WTC11 (cell line): ENCODE measurements around the gene DRD1. TPM values are rescaled to one million over a fixed set of nuclear protein-coding genes. Genes with fewer than 3 reads are reported as not detected.

Source experiments
- ATAC-seq: fragments of 200-7000 bp; cut with Tn5 transposase; 2 replicates; pipeline ENCODE4 v1.10.0; 2021; ENCODE audit warnings: mild to moderate bottlenecking, moderate library complexity
- CTCF ChIA-PET: fragments of 300-600 bp; sonication (Branson Sonifier 250); formaldehyde crosslinking; loops from one replicate; lab custom pipeline; 2021; ENCODE audit warnings: antibody characterized with exemption; lab: Charles Lee
- POLR2A ChIA-PET: fragments of 350-600 bp; sonication (Branson Sonifier 250); formaldehyde crosslinking; loops from one replicate; lab custom pipeline; 2021; ENCODE audit warnings: antibody characterized with exemption; lab: Charles Lee
- DNase-seq: peaks from one replicate; pipeline ENCODE4 v3.0.0; 2021; ENCODE audit warnings: low spot score
- H3K27ac Mint-ChIP-seq: 2 replicates; pipeline ENCODE4 v1.8.0; 2021; ENCODE audit warnings: mixed read lengths
- H3K27me3 Mint-ChIP-seq: 2 replicates; pipeline ENCODE4 v1.8.0; 2021; ENCODE audit warnings: low read depth, mild to moderate bottlenecking, moderate library complexity, mixed read lengths
- H3K36me3 Mint-ChIP-seq: 2 replicates; pipeline ENCODE4 v1.8.0; 2021; ENCODE audit warnings: mixed read lengths
- H3K4me1 Mint-ChIP-seq: 2 replicates; pipeline ENCODE4 v1.8.0; 2022; ENCODE audit warnings: mixed read lengths
- H3K4me3 Mint-ChIP-seq: 2 replicates; pipeline ENCODE4 v1.8.0; 2021; ENCODE audit warnings: mild to moderate bottlenecking, moderate library complexity, mixed read lengths
- H3K9me3 Mint-ChIP-seq: 2 replicates; pipeline ENCODE4 v1.8.0; 2021; ENCODE audit warnings: mixed read lengths
- ATF1 ChIP-seq: sonication (generic); formaldehyde crosslinking; IDR thresholded peaks from 2 replicates; pipeline ENCODE4 v1.8.1; 2023; ENCODE audit warnings: mild to moderate bottlenecking, moderate library complexity, missing genetic modification reagents
- CREM ChIP-seq: sonication (generic); formaldehyde crosslinking; IDR thresholded peaks from 2 replicates; pipeline ENCODE4 v1.8.1; 2022; ENCODE audit warnings: mild to moderate bottlenecking, missing genetic modification reagents, moderate library complexity
- EMX1 ChIP-seq: fragments of 250-450 bp; sonication (Bioruptor Pico); IDR thresholded peaks from 2 replicates; pipeline ENCODE4 v1.8.0; 2021; ENCODE audit warnings: mild to moderate bottlenecking
- FOXK1 ChIP-seq: sonication (generic); formaldehyde crosslinking; IDR thresholded peaks from 2 replicates; pipeline ENCODE4 v1.8.0; 2022; ENCODE audit warnings: mild to moderate bottlenecking, moderate library complexity, missing genetic modification reagents
- GABPB1 ChIP-seq: sonication (generic); formaldehyde crosslinking; IDR thresholded peaks from 2 replicates; pipeline ENCODE4 v1.8.1; 2023; ENCODE audit warnings: mild to moderate bottlenecking, missing genetic modification reagents
- JAZF1 ChIP-seq: fragments of 250-450 bp; sonication (Bioruptor Pico); IDR thresholded peaks from 2 replicates; pipeline ENCODE4 v1.9.0; 2021; ENCODE audit warnings: moderate library complexity, mild to moderate bottlenecking, inconsistent platforms
- KAT7 ChIP-seq: sonication (generic); formaldehyde crosslinking; IDR thresholded peaks from 2 replicates; pipeline ENCODE4 v1.8.1; 2023; ENCODE audit warnings: missing genetic modification reagents, mild to moderate bottlenecking, borderline replicate concordance
- MYBL2 ChIP-seq: sonication (generic); formaldehyde crosslinking; IDR thresholded peaks from 2 replicates; pipeline ENCODE4 v1.8.1; 2023; ENCODE audit warnings: mild to moderate bottlenecking, moderate library complexity, missing genetic modification reagents
- NFE2L1 ChIP-seq: sonication (generic); formaldehyde crosslinking; IDR thresholded peaks from 2 replicates; pipeline ENCODE4 v1.8.1; 2023; ENCODE audit warnings: missing genetic modification reagents
- NR1H2 ChIP-seq: sonication (generic); formaldehyde crosslinking; IDR thresholded peaks from 2 replicates; pipeline ENCODE4 v1.9.0; 2021; ENCODE audit warnings: mild to moderate bottlenecking, moderate library complexity, missing genetic modification reagents
- NR2C2 ChIP-seq: sonication (generic); formaldehyde crosslinking; IDR thresholded peaks from 2 replicates; pipeline ENCODE4 v1.8.0; 2022; ENCODE audit warnings: mild to moderate bottlenecking, missing genetic modification reagents
- NR3C1 ChIP-seq: sonication (generic); formaldehyde crosslinking; conservative IDR thresholded peaks from 2 replicates; pipeline ENCODE4 v1.8.1; 2023; ENCODE audit warnings: low read depth, mild to moderate bottlenecking, missing genetic modification reagents
- SMAD3 ChIP-seq: sonication (generic); formaldehyde crosslinking; IDR thresholded peaks from 2 replicates; pipeline ENCODE4 v1.8.0; 2022; ENCODE audit warnings: missing genetic modification reagents, mild to moderate bottlenecking, borderline replicate concordance
- TEAD4 ChIP-seq: sonication (generic); formaldehyde crosslinking; IDR thresholded peaks from 2 replicates; pipeline ENCODE4 v1.8.0; 2022; ENCODE audit warnings: mild to moderate bottlenecking, missing genetic modification reagents
- TP53 ChIP-seq: sonication (generic); formaldehyde crosslinking; IDR thresholded peaks from 2 replicates; pipeline ENCODE4 v1.8.1; 2023; ENCODE audit warnings: mild to moderate bottlenecking, missing genetic modification reagents
- ZNF396 ChIP-seq: fragments of 250-450 bp; sonication (Bioruptor Pico); IDR thresholded peaks from 2 replicates; pipeline ENCODE4 v1.8.0; 2021; ENCODE audit warnings: mild to moderate bottlenecking, moderate library complexity, borderline replicate concordance
- ZNF423 ChIP-seq: fragments of 250-450 bp; sonication (Bioruptor Pico); IDR thresholded peaks from 2 replicates; pipeline ENCODE4 v2.1.2; 2022; ENCODE audit warnings: mild to moderate bottlenecking, moderate library complexity
- total RNA-seq: library from RNA; stranded (reverse); gene quantifications from 3 replicates; pipeline ENCODE4 v1.2.3, GENCODE V29; 2021
- TF ChIP-seq, protein P1 (sequence below): sonication (generic); formaldehyde crosslinking; IDR thresholded peaks from 2 replicates; pipeline ENCODE4 v1.8.1; 2023; ENCODE audit warnings: mild to moderate bottlenecking, missing genetic modification reagents, moderate library complexity
- TF ChIP-seq, protein P2 (sequence below): sonication (generic); formaldehyde crosslinking; IDR thresholded peaks from 2 replicates; pipeline ENCODE4 v1.8.1; 2023; ENCODE audit warnings: mild to moderate bottlenecking, missing genetic modification reagents, moderate library complexity
- TF ChIP-seq, protein P3 (sequence below): fragments of 250-450 bp; sonication (Bioruptor Pico); IDR thresholded peaks from 2 replicates; pipeline ENCODE4 v1.8.0; 2021; ENCODE audit warnings: mild to moderate bottlenecking
- TF ChIP-seq, protein P4 (sequence below): fragments of 250-450 bp; sonication (Bioruptor Pico); IDR thresholded peaks from 2 replicates; pipeline ENCODE4 v2.1.2; 2022; ENCODE audit warnings: mild to moderate bottlenecking, moderate library complexity
- TF ChIP-seq, protein P5 (sequence below): fragments of 250-450 bp; sonication (Bioruptor Pico); IDR thresholded peaks from 2 replicates; pipeline ENCODE4 v1.9.0; 2021; ENCODE audit warnings: moderate library complexity, mild to moderate bottlenecking, inconsistent platforms, borderline replicate concordance
- TF ChIP-seq, protein P6 (sequence below): sonication (generic); formaldehyde crosslinking; IDR thresholded peaks from 2 replicates; pipeline ENCODE4 v1.8.1; 2022; ENCODE audit warnings: mild to moderate bottlenecking, missing genetic modification reagents, moderate library complexity, borderline replicate concordance
- TF ChIP-seq, protein P7 (sequence below): sonication (generic); formaldehyde crosslinking; IDR thresholded peaks from 2 replicates; pipeline ENCODE4 v1.8.0; 2022; ENCODE audit warnings: mild to moderate bottlenecking, missing genetic modification reagents

The DRD1 gene
- total RNA-seq, 1 experiment from 2014 or later: 0.07 TPM

DNA sequence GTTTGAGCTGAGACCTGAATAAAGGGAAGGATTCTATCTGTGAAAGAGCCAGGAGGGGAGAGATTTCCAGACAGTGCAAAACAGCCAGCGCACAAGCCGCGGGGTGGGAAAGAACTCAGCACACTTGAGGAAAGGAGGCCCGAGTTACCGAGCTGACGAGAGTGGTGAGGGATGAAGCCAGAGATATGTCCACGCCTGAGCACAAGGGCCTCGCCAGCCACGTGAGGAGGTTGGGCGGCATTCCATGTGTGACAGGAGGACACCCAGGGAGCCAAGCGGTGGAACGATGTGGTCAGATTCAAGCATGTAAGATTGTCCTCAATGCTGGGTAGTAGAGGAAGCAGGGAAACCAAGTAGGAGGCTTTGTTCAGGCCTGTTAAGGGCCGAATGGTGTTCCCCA is 17.4 kb upstream of the DRD1 start:
- peaks cover 1% of the 10 kb centered on the region for H3K9me3 Mint-ChIP-seq
- H3K27me3 Mint-ChIP-seq: peaks cover 1% of the 10 kb centered on the region
- no peak for TF ChIP-seq TP53
- ChIA-PET CTCF (interaction anchor here (0.9 to 1.1 kb wide), 2 partner anchors 111 to 510 kb away, joined by 3 to 4 read pairs; no protein-coding TSS in a partner anchor), POLR2A (no interaction called here)
- H3K4me1 Mint-ChIP-seq: peaks cover 5% of the 10 kb centered on the region
- no peak overlapping the region for H3K27ac Mint-ChIP-seq
- H3K4me3 Mint-ChIP-seq: no peak overlapping the region
- DNase-seq: no peak
- no peaks in the 10 kb centered on the region for H3K36me3 Mint-ChIP-seq
- ATAC-seq: no peak

DNA sequence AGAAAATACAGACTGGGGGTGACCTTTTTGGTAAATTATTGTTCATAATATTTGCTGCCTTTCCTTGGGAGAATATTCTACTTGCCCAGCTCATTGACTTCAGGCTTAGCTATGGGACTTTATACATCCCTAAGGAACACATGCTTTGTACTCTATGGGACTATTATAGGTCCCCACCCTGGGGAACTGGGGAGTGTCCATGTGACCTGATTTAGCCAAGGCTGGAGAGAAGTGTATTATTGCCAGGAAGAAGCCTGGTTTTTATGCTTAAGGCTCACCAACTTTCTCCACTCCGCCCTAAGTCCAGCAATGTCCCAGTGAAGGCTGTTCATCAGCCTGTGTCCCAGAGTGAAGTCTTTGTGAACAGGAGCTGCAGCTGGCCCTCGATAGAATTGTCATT is 16.6 kb upstream of the DRD1 start:
- H3K27ac Mint-ChIP-seq: no peak overlapping the region
- H3K9me3 Mint-ChIP-seq: peaks cover 5% of the 10 kb centered on the region
- POLR2A ChIA-PET: no interaction called here
- no peaks in the 10 kb centered on the region for H3K36me3 Mint-ChIP-seq
- TF ChIP-seq, protein P1, sequence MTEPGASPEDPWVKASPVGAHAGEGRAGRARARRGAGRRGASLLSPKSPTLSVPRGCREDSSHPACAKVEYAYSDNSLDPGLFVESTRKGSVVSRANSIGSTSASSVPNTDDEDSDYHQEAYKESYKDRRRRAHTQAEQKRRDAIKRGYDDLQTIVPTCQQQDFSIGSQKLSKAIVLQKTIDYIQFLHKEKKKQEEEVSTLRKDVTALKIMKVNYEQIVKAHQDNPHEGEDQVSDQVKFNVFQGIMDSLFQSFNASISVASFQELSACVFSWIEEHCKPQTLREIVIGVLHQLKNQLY (CRISPR knock-in tag): no peak
- TF ChIP-seq ZNF396 (CRISPR knock-in tag) (no peak), ATF1 (CRISPR knock-in tag) (no peak), ZNF423 (CRISPR knock-in tag) (no peak), KAT7 (no peak), SMAD3 (CRISPR knock-in tag) (no peak), NR3C1 (CRISPR knock-in tag) (no peak), FOXK1 (CRISPR knock-in tag) (no peak), NFE2L1 (CRISPR knock-in tag) (no peak)
- TF ChIP-seq, protein P2, sequence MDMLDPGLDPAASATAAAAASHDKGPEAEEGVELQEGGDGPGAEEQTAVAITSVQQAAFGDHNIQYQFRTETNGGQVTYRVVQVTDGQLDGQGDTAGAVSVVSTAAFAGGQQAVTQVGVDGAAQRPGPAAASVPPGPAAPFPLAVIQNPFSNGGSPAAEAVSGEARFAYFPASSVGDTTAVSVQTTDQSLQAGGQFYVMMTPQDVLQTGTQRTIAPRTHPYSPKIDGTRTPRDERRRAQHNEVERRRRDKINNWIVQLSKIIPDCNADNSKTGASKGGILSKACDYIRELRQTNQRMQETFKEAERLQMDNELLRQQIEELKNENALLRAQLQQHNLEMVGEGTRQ: no peak
- TF ChIP-seq, protein P3, sequence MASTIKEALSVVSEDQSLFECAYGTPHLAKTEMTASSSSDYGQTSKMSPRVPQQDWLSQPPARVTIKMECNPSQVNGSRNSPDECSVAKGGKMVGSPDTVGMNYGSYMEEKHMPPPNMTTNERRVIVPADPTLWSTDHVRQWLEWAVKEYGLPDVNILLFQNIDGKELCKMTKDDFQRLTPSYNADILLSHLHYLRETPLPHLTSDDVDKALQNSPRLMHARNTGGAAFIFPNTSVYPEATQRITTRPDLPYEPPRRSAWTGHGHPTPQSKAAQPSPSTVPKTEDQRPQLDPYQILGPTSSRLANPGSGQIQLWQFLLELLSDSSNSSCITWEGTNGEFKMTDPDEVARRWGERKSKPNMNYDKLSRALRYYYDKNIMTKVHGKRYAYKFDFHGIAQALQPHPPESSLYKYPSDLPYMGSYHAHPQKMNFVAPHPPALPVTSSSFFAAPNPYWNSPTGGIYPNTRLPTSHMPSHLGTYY: no peak
- CTCF ChIA-PET: interaction anchor here (0.5 to 1.1 kb wide), 2 partner anchors 80 to 110 kb away, joined by 3 to 4 read pairs; no protein-coding TSS in a partner anchor
- H3K4me1 Mint-ChIP-seq: peaks cover 5% of the 10 kb centered on the region
- no peak for DNase-seq
- no peak for ATAC-seq
- H3K4me3 Mint-ChIP-seq: no peak overlapping the region
- peaks cover 5% of the 10 kb centered on the region for H3K27me3 Mint-ChIP-seq

DNA sequence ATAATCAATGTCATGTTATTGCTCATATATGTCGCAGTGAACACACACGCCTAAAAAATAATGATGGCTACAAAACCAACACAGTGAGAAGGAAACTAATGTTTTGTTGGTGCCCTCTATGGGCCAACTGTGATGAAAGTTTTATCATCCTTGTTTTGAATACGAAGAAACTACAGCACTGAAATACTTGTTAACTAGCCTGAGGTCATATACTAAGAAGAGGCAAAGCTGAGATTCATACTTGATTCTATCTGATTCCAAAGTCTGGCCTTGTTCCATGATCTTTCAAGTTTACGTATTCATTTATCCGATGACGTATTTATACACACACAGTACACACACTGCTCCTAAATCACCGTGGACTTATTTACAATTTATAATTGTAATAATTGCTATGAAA is 16.1 kb upstream of the DRD1 start:
- DNase-seq (no peak), ATAC-seq (peak; percentile 24; the same call in 1 of the 2 replicates)
- ChIA-PET POLR2A (no interaction called here), CTCF (interaction anchor here (0.5 kb wide), 1 partner anchor 79 kb away, joined by 3 read pairs; no protein-coding TSS in a partner anchor)
- H3K36me3 Mint-ChIP-seq: no peaks in the 10 kb centered on the region
- no peak overlapping the region for H3K27ac Mint-ChIP-seq
- H3K27me3 Mint-ChIP-seq: peaks cover 5% of the 10 kb centered on the region
- peaks cover 5% of the 10 kb centered on the region for H3K4me1 Mint-ChIP-seq
- TF ChIP-seq, protein P4, sequence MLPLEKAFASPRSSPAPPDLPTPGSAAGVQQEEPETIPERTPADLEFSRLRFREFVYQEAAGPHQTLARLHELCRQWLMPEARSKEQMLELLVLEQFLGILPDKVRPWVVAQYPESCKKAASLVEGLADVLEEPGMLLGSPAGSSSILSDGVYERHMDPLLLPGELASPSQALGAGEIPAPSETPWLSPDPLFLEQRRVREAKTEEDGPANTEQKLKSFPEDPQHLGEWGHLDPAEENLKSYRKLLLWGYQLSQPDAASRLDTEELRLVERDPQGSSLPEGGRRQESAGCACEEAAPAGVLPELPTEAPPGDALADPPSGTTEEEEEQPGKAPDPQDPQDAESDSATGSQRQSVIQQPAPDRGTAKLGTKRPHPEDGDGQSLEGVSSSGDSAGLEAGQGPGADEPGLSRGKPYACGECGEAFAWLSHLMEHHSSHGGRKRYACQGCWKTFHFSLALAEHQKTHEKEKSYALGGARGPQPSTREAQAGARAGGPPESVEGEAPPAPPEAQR (CRISPR knock-in tag): no peak
- TF ChIP-seq, protein P5, sequence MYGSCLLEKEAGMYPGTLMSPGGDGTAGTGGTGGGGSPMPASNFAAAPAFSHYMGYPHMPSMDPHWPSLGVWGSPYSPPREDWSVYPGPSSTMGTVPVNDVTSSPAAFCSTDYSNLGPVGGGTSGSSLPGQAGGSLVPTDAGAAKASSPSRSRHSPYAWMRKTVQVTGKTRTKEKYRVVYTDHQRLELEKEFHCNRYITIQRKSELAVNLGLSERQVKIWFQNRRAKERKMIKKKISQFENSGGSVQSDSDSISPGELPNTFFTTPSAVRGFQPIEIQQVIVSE (CRISPR knock-in tag): no peak
- TF ChIP-seq NR1H2 (CRISPR knock-in tag): no peak
- no peak for TF ChIP-seq JAZF1 (CRISPR knock-in tag)
- TF ChIP-seq NR3C1 (CRISPR knock-in tag): no peak
- no peak for TF ChIP-seq GABPB1
- no peak for TF ChIP-seq NR2C2 (CRISPR knock-in tag)
- TF ChIP-seq, protein P6, sequence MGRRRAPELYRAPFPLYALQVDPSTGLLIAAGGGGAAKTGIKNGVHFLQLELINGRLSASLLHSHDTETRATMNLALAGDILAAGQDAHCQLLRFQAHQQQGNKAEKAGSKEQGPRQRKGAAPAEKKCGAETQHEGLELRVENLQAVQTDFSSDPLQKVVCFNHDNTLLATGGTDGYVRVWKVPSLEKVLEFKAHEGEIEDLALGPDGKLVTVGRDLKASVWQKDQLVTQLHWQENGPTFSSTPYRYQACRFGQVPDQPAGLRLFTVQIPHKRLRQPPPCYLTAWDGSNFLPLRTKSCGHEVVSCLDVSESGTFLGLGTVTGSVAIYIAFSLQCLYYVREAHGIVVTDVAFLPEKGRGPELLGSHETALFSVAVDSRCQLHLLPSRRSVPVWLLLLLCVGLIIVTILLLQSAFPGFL (CRISPR knock-in tag): no peak
- no peak for TF ChIP-seq TEAD4 (CRISPR knock-in tag)
- TF ChIP-seq MYBL2 (CRISPR knock-in tag): no peak
- TF ChIP-seq, protein P1 (CRISPR knock-in tag): no peak
- no peak for TF ChIP-seq EMX1 (CRISPR knock-in tag)
- no peak for TF ChIP-seq CREM (CRISPR knock-in tag)
- TF ChIP-seq SMAD3 (CRISPR knock-in tag): no peak
- TF ChIP-seq, protein P7, sequence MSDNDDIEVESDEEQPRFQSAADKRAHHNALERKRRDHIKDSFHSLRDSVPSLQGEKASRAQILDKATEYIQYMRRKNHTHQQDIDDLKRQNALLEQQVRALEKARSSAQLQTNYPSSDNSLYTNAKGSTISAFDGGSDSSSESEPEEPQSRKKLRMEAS (CRISPR knock-in tag): no peak
- no peak overlapping the region for H3K4me3 Mint-ChIP-seq
- peaks cover 5% of the 10 kb centered on the region for H3K9me3 Mint-ChIP-seq
